ENCODE measurements around the gene NUSAP1. TPM values are rescaled to one million over a fixed set of nuclear protein-coding genes. Genes with fewer than 3 reads are reported as not detected.
"Not testable (repeated sequence)": the region's sequence is repeated elsewhere in the genome, so short reads cannot be mapped to it uniquely, and the experiment has no call there.

Gene NUSAP1
- total and polyA plus RNA-seq, 9 donors: 29.4 to 55.4 (median 44.7) TPM

DNA sequence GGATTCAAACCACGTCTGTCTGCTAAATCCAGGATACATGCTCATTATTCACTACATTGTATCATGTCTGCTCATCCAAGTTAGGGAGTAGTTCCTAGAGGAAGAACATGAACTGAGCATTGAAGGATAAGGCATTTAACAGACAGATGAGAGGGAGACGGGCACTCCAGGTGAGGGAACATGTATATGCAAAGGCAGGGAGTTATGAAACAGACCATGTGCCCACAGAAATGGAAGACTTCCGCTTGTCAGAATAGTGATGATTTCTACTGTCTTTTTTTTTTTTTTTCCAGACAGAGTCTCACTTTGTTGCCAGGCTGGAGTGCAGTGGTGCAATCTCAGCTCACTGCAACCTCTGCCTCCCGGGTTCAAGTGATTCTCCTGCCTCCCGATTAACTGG is 74.7 kb downstream of the NUSAP1 start:
- Histone ChIP-seq H3K4me3 (ENCODE audit: low read length) (no peak overlapping the region), H3K9me3 (replicated peaks; ENCODE audit: control insufficient read depth, low read depth, low read length) (no peaks in the 10 kb centered on the region), H3K36me3 (ENCODE audit: control insufficient read depth, insufficient read depth, low read length) (no peaks in the 10 kb centered on the region), H3K27ac (ENCODE audit: low read length) (no peak overlapping the region), H3K27me3 (ENCODE audit: control insufficient read depth, insufficient read depth, low read length) (no peaks in the 10 kb centered on the region), H3K4me1 (ENCODE audit: control insufficient read depth, insufficient read depth, low read length) (peaks cover 2% of the 10 kb centered on the region)
- DNase-seq: no peak
- WGBS (ENCODE audit: insufficient coverage): 93% methylated on average over 3 of the region's 5 CpGs

DNA sequence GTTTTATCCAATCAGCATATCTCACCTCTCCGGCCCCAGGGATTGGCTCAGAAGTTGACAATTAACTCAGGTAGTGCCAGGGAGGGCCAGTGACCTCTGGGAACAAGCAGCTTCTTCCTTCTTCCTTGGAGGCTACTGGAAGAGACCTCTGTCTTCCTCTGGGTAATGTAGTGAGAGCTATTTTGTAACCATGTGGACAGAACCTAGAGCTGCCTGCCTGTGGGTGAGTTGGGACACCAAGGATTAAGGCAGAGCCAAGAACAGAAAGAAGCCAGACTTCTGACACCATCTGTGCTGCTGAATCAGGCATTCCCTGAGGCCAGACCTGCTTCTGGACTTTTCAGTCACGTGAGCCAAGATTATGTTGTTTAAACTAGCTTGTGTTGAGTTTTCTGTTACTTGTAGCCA is 75.6 kb downstream of the NUSAP1 start:
- WGBS (ENCODE audit: insufficient coverage): no CpG with 5 or more reads among the region's 2 CpGs
- Histone ChIP-seq H3K4me1 (ENCODE audit: control insufficient read depth, insufficient read depth, low read length) (no peaks in the 10 kb centered on the region), H3K36me3 (ENCODE audit: control insufficient read depth, insufficient read depth, low read length) (no peaks in the 10 kb centered on the region), H3K4me3 (ENCODE audit: low read length) (no peak overlapping the region), H3K9me3 (replicated peaks; ENCODE audit: control insufficient read depth, low read depth, low read length) (no peaks in the 10 kb centered on the region), H3K27me3 (ENCODE audit: control insufficient read depth, insufficient read depth, low read length) (no peaks in the 10 kb centered on the region), H3K27ac (ENCODE audit: low read length) (no peak overlapping the region)
- no peak for DNase-seq

DNA sequence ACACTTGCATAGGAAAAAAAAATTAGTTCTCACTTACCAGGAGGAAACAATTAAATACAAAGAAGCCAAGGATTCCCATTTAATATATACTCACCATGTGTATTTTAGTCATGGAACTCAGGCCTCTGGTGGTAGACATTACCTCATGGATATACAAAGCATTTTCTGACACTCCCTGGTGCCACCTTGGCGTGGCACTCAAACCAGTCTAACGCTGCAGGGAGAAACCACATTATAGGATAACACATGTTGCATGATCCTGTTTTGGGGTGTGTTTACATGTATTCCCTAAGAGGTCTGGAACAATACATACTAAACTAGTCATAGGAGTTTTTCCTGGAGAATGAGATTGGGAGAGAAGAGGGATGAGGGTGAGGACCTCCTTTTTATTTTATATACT is 78.3 kb downstream of the NUSAP1 start:
- H3K27ac ChIP-seq (ENCODE audit: low read length): no peak overlapping the region
- WGBS (ENCODE audit: insufficient coverage): no CpG with 5 or more reads among the region's 2 CpGs
- no peak for DNase-seq

DNA sequence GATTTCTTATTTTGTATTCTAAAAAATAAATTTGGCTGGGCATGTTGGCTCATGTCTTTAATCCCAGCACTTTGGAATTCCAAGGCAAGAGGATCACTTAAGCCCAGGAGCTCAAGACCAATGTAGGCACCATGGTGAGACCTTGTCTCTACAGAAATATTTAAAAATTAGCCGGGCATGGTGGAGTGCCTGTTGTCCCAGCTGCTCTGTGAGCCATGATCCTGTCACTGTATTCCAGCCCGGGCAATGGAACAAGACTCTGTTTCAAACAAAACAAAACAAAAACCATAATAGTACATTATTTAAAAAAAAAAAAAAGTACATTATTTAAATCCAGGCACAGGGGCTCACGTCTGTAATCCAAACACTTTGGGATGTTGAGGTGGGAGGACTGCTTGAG is 78.8 kb downstream of the NUSAP1 start:
- DNase-seq: no peak

More for the DNA sequence above, 78.3 kb downstream of the NUSAP1 start:
- no peak overlapping the region for H3K4me3 ChIP-seq (ENCODE audit: low read length)
- H3K4me1 ChIP-seq (ENCODE audit: control insufficient read depth, insufficient read depth, low read length): peaks cover 6% of the 10 kb centered on the region
- no peaks in the 10 kb centered on the region for H3K9me3 ChIP-seq (replicated peaks; ENCODE audit: control insufficient read depth, low read depth, low read length)
- no peaks in the 10 kb centered on the region for H3K27me3 ChIP-seq (ENCODE audit: control insufficient read depth, insufficient read depth, low read length)
- no peaks in the 10 kb centered on the region for H3K36me3 ChIP-seq (ENCODE audit: control insufficient read depth, insufficient read depth, low read length)

DNA sequence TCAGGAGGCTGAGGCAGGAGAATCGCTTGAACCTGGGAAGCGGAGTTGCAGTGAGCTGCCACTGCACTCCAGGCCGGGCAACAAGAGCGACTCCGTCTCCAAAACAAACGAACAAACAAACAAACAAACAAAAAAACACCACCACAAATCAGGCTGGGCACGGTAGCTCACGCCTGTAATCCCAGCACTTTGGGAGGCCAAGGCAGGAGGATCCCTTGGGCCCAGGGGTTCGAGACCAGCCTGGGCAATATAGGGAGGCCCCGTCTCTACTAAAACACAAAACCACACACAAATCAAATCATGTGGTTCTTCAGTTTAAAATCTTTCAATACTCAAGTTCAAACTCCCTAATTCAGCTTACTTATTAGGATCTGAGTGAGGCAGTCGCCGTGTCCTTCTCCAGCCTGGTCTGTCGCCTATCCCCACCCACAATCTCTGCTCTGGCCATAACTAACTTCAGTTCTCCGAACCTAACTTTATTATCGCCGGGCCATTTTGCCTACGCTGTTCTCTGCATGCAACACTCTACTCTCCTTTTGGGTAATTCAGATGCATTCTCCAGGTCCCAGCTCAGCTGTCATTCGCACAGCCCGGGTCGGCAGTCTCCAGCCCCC is 83.6 kb downstream of the NUSAP1 start:
- Histone ChIP-seq H3K9me3 (replicated peaks; ENCODE audit: control insufficient read depth, low read depth, low read length) (no peaks in the 10 kb centered on the region), H3K27ac (ENCODE audit: low read length) (peak overlapping the region; percentile 96), H3K4me3 (ENCODE audit: low read length) (peak overlapping the region; percentile 90), H3K4me1 (ENCODE audit: control insufficient read depth, insufficient read depth, low read length) (peaks cover 15% of the 10 kb centered on the region), H3K27me3 (ENCODE audit: control insufficient read depth, insufficient read depth, low read length) (no peaks in the 10 kb centered on the region), H3K36me3 (ENCODE audit: control insufficient read depth, insufficient read depth, low read length) (no peaks in the 10 kb centered on the region)
- no peak for DNase-seq
- 22% methylated on average over 16 of the region's 20 CpGs for WGBS (ENCODE audit: insufficient coverage)

More for the DNA sequence above, 78.8 kb downstream of the NUSAP1 start:
- H3K36me3 ChIP-seq (ENCODE audit: control insufficient read depth, insufficient read depth, low read length): no peaks in the 10 kb centered on the region
- 60% methylated on average over 1 of the region's 3 CpGs for WGBS (ENCODE audit: insufficient coverage)
- H3K4me1 ChIP-seq (ENCODE audit: control insufficient read depth, insufficient read depth, low read length): peaks cover 8% of the 10 kb centered on the region
- H3K9me3 ChIP-seq (replicated peaks; ENCODE audit: control insufficient read depth, low read depth, low read length): no peaks in the 10 kb centered on the region
- H3K27me3 ChIP-seq (ENCODE audit: control insufficient read depth, insufficient read depth, low read length): no peaks in the 10 kb centered on the region
- no peak overlapping the region for H3K4me3 ChIP-seq (ENCODE audit: low read length)
- no peak overlapping the region for H3K27ac ChIP-seq (ENCODE audit: low read length)

DNA sequence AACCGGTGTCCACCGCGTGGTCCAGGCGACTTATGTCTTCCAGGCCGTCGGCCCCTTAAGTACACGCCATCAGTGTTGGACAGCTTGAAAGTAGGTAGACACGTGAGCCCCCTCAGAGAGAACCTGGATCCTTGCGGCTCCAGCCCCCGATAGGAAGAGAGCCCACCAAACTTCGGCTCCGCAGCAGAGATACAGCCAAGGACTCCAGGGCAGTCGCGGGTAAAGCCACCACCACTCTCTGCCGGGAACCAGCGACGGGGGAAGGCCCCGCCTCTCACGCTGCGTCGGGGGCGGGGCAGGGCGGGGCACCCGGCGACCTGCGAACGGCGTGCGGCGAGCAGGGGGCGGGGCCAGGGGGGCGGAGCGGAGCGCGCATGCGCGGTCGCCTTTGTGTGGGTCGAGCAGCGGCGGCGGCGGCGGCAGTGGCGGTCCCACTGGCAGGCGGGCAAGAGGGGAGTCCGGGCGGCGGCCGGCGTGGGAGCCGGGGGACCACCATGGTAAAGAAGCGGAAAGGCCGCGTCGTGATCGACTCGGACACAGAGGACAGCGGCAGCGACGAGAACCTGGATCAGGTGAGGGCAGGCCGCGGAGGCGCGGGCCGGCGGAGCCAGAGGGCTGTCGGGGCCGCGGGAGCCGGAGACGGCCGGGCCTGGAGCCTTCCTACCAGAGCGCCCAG is 84.2 kb downstream of the NUSAP1 start, which contains the start of gene RTF1:
Gene RTF1, plus strand, starts transcription at position 354 of the 676 bp plus-strand sequence. Its CDS starts 21 bp downstream, at position 375.
- H3K4me3 ChIP-seq (ENCODE audit: low read length): peak within 1 kb of the TSS; percentile 90
- H3K27me3 ChIP-seq (ENCODE audit: control insufficient read depth, insufficient read depth, low read length): no peaks in the 10 kb centered on the region
- peak within 1 kb of the TSS; percentile 96 for H3K27ac ChIP-seq (ENCODE audit: low read length)
- no peaks in the 10 kb centered on the region for H3K36me3 ChIP-seq (ENCODE audit: control insufficient read depth, insufficient read depth, low read length)
- peak; percentile 96 for DNase-seq
- WGBS (ENCODE audit: insufficient coverage): under 1% methylated on average over 74 of the region's 74 CpGs
- no peaks in the 10 kb centered on the region for H3K9me3 ChIP-seq (replicated peaks; ENCODE audit: control insufficient read depth, low read depth, low read length)
- H3K4me1 ChIP-seq (ENCODE audit: control insufficient read depth, insufficient read depth, low read length): peaks cover 15% of the 10 kb centered on the region

DNA sequence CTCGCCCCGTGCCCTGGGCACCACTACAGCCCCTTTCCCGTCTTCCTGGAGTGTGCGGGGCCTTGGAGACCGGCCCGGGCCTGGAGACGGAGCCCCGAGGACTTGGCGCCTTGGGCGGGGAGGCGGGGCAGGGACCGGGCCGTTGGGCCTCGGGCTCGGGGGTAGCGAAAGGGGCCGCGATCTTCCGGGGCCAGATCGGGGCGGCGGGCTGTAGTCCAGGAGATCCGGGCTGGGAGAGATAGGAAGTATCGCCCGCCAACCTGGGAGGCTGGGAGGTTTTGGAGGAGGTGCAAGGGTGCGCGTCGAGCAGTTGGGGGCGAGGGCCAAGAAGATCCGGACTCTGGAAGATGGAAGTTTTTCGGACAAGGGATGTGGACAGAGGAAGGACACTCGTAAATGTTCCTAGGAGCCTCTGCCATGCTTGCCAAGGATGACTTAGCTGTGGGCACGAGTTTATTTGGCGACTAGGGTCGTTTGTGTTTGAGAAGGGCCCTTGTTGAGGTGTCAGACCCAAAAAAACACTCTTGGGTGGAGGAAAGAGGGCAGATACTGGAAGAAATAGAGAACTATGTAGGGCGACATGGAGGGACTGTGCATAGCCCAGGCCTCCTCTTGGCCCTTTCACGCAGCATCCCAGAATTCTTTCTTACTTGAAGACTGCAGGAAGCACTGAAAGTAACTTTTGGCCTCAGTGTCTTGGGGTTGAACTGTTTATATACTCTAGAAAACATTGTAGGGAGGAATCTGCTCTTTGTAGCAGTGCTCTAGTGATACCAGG is 84.9 kb downstream of the NUSAP1 start:
- Histone ChIP-seq H3K27ac (ENCODE audit: low read length) (peak overlapping the region; percentile 79), H3K4me3 (ENCODE audit: low read length) (peak overlapping the region; percentile 72), H3K4me1 (ENCODE audit: control insufficient read depth, insufficient read depth, low read length) (peaks cover 15% of the 10 kb centered on the region), H3K27me3 (ENCODE audit: control insufficient read depth, insufficient read depth, low read length) (no peaks in the 10 kb centered on the region), H3K36me3 (ENCODE audit: control insufficient read depth, insufficient read depth, low read length) (no peaks in the 10 kb centered on the region), H3K9me3 (replicated peaks; ENCODE audit: control insufficient read depth, low read depth, low read length) (no peaks in the 10 kb centered on the region)
- WGBS (ENCODE audit: insufficient coverage): under 1% methylated on average over 34 of the region's 37 CpGs
- peak; percentile 45 for DNase-seq

DNA sequence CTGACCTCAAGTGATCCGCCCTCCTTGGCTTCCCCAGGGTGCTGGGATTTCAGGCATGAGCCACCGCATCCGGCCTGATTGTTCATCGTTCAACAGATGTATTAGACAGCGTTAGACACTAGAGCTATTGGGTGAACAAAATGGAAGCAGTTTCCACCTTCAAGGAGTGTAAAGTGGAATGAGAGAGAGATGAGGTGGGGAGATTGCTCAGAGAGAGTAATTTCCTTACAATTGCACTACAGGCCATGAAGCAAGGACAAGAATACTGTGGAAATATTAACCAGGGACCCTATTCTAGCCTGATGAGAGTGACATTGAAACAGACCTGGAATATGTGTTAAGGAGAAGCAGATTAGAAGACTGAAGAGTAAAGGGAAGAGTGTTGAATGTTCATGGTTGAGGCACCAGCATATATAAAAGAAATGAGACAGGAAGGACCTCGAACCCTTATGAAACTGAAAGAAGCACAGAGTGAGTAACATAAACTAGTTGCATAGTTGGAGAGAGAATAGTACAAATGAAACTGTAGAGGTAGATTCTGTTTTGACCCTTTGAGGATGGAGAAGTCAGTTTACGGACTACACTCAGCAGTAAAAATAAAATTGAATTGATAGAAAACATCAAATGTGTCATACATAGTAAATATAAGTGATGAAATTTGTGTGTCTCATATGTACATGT is 91.4 kb downstream of the NUSAP1 start:
- Histone ChIP-seq H3K9me3 (replicated peaks; ENCODE audit: control insufficient read depth, low read depth, low read length) (no peaks in the 10 kb centered on the region), H3K36me3 (ENCODE audit: control insufficient read depth, insufficient read depth, low read length) (peaks cover 2% of the 10 kb centered on the region), H3K4me3 (ENCODE audit: low read length) (no peak overlapping the region), H3K27ac (ENCODE audit: low read length) (no peak overlapping the region), H3K27me3 (ENCODE audit: control insufficient read depth, insufficient read depth, low read length) (no peaks in the 10 kb centered on the region), H3K4me1 (ENCODE audit: control insufficient read depth, insufficient read depth, low read length) (no peaks in the 10 kb centered on the region)
- no peak for DNase-seq
- WGBS (ENCODE audit: insufficient coverage): 92% methylated on average over 6 of the region's 7 CpGs

DNA sequence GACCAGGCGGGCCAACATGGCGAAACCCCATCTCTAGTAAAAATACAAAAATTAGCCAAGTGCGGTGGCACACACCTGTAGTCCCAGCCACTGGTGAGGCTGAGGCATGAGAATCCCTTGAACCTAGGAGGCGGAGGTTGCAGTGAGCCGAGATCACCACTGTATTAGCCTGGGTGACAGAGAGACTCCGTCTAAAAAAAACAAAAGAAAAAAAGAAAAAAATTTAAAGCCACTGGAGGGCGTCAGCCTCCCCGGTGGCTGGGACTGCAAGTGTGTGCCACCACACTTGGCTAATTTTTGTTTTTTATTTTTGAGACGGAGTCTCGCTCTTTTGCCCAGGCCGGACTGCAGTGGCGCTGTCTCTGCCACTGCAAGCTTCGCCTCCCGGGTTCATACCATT is 92.1 kb downstream of the NUSAP1 start:
- H3K27me3 ChIP-seq (ENCODE audit: control insufficient read depth, insufficient read depth, low read length): no peaks in the 10 kb centered on the region
- peaks cover 2% of the 10 kb centered on the region for H3K36me3 ChIP-seq (ENCODE audit: control insufficient read depth, insufficient read depth, low read length)
- DNase-seq: no peak
- H3K4me1 ChIP-seq (ENCODE audit: control insufficient read depth, insufficient read depth, low read length): no peaks in the 10 kb centered on the region
- no peak overlapping the region for H3K27ac ChIP-seq (ENCODE audit: low read length)
- no peaks in the 10 kb centered on the region for H3K9me3 ChIP-seq (replicated peaks; ENCODE audit: control insufficient read depth, low read depth, low read length)
- no peak overlapping the region for H3K4me3 ChIP-seq (ENCODE audit: low read length)
- 97% methylated on average over 9 of the region's 14 CpGs for WGBS (ENCODE audit: insufficient coverage)

DNA sequence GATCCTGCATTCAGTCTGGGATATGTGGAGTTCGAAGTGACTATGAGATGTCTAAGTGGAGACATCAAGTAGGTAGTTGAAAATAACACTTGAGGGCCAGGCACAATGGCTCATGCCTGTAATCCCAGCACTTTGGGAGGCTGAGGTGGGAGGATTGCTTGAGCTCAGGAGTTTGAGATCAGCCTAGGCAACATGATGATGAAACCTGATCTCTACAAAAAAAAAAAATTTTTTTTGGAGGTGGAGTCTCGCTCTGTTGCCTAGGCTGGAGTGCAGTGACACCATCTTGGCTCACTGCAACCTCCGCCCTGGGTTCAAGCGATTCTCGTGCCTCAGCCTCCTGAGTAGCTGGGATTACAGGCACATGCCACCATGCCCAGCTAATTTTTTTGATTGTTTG is 93.2 kb downstream of the NUSAP1 start:
- H3K4me3 ChIP-seq (ENCODE audit: low read length); H3K27me3 ChIP-seq (ENCODE audit: control insufficient read depth, insufficient read depth, low read length); H3K27ac ChIP-seq (ENCODE audit: low read length); H3K9me3 ChIP-seq (replicated peaks; ENCODE audit: control insufficient read depth, low read depth, low read length); DNase-seq; H3K36me3 ChIP-seq (ENCODE audit: control insufficient read depth, insufficient read depth, low read length); H3K4me1 ChIP-seq (ENCODE audit: control insufficient read depth, insufficient read depth, low read length): not testable (repeated sequence)
- 94% methylated on average over 5 of the region's 5 CpGs for WGBS (ENCODE audit: insufficient coverage)

Data from muscle of leg (tissue), 11 donors.